ENCODE data around the gene NTNG2.

The NTNG2 gene

DNA sequence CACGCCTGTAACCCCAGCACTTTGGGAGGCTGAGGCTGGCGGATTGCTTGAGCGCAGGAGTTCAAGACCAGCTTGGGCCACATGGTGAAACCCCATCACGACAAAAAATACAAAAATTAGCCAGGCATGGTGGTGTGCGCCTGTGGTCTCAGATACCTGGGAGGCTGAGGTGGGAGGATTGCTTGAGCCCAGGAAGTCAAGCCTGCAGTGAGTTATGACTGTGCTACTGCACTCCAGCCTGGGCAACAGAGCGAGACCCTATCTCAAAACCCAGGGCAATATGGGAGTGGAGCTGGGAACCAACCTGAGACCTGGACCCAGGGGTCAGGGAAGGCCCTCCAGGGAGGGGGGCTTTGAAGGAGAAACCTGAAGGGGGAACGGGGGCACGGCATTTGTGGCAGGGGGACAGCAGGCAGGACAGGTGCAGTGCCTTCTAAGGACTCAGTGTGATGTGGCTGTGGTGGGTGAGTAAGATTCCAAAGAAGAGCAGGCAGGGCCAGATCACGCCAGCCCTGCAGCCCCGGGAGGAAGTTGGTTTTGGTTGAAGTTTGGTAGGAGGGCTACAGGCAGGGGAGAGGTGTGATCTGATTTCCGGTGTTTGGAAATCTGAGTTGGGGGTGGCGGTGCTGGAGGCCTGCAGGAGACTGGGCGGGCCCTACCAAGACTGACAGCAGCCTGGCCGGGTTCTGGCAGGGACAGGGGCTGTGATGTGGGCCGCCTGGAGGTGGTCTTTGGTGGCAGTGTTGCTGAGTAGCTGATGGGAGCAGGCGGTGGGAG is 46.2 kb downstream of the NTNG2 start:
- FAIRE-seq = no peak

DNA sequence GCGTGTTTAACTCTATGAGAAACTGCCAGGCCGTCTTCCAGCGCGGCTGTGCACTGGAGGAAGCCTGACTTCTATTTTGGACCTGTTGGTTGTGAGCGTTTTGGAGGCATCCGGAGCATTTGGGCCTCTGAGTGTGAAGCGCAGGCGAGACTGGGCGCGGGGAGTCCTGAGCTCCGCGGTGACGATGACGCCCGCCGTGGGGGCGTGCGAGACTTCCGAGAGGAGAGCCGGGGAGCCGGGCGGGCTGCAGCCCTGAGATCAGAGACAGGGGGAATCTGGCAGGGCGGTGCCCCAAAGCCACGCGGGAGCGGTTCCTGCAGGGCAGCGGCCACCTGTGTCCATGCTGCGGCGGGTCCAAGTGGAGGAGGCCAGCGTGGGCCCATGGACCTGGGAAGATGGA is 47.4 kb downstream of the NTNG2 start:
- no peak for FAIRE-seq

DNA sequence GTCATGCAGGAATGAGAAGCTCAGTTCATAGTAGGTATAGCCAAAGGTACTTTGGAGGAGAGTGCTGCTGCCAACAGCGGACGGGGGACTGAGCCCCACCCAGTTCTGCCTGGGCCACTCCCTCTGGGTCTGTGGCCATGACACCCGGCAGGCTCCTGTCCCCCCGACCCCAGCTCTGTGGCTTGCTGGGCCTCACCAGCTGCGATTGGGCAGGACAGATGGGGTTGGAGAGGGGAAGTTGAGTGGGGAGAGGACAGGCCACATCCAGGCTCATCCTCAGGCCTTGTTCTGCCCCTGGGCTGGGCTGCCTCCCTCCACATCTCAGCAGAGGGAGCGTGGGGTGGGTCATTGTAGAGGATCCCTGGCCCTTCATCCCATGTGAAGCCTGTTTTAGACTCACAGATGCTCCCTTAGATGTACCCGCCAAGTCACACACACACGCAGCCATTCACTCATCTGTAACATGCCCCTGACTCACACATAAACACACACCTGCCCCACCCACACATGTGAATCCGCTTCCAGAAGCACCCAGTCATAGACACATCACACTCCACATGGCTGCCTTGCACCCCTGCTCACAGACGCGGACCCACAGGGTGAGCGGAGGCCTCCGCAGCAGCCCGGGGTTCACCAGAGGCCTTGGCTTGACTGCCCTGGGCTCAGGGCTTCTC is 48.8 kb downstream of the NTNG2 start:
- FAIRE-seq = no peak

DNA sequence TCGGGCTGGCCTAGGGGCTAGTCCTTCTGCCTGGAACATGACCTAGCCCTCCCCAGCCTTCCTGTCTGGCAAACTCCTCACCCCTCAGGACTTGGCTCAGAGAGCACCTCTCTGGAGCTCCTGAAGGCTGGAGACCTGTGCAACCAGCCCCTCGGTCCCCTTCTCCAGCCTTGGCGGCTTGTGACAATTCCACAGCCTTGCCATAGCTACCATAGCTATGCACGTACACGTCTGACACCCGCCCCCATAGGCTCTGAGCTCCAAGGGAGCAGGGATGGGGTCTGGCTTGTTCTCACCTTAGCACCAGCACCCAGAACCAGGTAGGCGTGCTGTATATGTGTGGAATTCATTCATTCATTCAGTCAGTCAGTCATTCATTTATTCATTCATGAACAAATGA is 49.7 kb downstream of the NTNG2 start:
- FAIRE-seq = no peak

DNA sequence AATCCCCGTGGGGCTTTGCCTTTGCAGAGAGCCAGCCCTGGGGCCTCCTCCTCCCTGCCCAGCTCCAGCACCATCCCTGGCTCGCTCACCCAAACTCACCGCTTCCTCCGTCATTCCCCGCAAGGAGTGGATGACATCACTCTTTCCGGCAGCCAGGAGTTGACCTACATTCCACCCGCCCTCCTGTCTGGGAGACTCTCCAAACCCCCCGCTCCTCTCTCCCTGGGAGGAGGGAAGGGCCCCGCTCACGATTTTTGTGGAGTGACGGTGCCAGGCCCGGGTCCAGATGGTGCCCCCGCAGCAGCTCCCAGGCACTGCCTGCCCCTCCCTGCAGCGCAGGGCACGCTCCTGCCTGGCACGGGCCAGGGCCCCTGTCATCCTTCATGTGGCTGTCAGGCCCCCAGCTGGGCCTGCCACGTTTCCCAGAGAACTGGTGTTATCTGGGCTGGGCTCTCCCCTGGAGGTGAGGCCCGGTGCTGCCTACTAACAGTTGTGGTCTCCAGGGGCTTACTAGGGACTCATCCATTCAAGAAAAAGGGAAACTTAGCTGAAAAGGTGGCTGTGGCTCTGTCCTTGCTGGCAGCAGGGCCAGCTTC is 52.3 kb downstream of the NTNG2 start:
- peak; percentile 56 for FAIRE-seq

DNA sequence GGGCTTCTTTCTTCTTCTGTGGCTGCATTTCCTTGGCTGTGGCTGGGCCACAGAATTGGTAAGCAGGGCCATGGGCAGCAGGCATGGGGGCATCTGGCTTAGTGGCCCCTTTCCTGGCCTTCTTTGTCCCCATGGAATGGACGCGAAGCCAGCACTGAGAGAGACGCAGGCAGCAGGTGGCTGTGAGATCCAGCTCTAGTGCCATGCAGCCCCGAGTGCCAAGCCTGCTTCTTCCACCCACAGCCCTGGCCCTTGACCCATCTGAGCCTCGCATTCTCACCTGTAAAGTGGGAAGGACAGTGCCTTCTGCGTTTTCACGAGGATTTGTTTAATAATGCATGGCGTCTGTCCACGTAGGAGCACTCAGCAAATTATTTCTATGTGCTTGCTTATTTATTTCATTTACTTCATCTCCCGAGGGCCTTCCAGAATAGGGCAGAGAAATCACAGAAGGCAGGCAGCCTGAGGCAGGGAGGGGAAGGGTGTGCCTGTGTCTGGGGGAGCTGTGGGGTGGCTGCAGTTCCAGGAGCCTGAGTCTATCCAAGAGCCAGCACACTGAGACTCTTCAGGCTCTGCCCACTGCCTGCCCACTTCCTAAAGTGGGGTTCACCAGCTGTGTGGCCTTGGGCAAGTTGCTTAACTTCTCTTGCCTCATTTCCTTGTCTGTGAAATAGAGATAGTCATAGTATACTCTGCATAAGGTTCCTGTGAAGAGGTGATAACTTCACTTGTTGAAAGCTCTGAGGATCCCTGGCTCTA is 55.2 kb downstream of the NTNG2 start:
- no peak for FAIRE-seq

DNA sequence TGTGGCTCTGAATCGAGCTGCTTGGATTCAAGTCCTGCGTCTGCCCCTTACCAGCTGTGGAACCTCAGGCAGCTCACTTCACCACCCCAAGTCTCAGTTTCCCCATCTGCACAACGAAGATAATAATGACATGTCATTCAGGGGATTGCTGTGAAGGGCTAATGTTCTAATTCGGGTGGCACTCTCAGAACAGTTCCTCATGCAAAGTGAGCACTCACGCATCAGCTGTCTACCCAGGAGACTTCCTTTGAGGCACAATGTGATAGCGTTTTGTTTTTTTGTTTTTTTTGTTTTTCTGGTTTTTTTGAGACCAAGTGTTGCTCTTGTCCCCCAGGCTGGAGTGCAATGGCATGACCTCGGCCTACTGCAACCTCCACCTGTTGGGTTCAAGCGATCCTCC is 56.4 kb downstream of the NTNG2 start:
- FAIRE-seq = no peak

DNA sequence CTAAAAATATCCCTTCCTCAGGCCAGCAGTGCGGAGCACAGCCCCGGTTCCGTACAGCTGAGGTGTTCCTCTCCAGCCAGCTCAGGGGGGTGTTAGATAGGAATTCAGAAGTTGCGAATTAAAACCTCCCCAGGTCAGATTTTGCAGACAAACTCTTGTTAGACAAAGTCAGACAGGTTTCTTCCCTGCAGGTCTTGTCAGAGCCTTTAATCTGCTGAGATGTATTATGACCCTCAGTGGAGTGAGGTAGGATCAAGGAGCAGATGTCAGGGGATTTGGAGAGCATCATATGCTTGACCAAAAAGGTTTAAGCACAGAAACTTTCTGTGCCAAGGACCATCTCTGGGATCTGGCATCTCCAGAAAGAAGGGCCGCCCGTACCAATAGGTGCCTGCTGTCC is 60.1 kb downstream of the NTNG2 start:
- no peak for FAIRE-seq

DNA sequence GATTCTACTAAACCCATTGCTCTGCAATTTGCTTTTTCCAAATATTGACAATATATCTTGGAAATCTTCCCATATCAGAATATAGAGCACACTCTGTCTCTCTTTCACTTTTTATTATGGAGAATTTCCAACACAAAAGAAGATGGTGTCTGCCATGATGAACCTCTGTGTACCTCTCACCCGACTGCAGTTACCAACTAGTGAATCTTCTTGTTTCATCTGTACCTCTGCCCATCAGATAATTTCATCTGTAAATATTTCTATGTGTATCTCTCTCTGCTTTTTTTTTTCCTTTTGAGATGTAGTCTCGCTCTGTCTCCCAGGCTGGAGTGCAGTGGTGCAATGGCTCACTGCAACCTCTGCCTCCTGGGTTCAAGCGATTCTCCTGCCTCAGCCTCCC is 62.8 kb downstream of the NTNG2 start:
- no peak for FAIRE-seq

DNA sequence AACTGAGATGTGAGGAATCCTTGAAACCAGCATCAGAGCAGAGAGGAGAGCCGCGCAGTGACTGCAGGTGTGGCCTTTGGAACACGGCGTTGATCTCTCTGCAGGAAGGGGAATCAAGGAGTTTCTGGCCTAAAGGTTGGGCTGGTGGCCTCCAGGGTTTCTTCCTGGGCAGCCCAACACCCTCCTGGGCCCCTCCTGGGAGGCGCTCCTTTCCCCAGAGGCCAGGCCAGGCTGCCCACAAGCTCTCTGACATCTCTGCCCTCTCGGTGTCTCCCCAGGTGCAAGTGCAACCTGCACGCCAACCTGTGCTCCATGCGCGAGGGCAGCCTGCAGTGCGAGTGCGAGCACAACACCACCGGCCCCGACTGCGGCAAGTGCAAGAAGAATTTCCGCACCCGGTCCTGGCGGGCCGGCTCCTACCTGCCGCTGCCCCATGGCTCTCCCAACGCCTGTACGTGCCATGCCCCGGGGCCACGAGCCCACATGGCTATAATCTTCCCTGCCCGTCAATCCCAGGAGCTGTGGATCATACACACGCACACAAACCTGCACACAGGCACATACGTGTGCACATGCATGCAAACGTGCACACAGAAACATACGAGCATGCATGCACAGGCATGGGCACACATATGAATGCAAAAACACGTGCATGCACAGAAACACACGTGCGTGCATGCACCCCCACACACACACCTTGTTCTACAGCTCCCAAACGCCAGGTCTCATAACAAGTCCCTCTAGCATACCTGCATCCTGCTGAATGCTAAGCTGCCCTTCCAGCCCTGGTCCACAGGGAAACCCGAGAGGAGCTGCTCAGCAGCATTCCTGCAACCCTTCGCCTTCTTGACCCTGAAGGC is 64.9 kb downstream of the NTNG2 start:
- no peak for FAIRE-seq

DNA sequence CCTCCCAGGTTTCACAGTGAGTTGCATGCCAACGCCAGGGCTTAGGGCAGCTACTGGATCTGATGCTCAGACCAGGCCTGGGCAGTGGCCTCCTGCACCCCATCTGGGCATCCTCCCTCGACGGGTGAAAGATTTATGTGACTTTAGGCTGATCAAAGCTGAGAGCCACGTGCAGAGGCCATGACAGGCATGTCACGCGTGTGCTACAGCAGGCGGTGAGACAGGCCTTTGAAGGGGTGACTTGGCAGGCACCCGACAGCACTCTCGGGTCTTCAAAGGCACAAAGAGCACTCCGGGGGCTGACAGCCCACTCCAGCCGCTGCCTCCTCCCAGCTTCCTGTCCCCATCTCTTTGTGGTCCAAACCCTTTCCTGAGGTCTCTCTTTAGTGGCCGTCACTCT is 66.2 kb downstream of the NTNG2 start:
- FAIRE-seq = no peak

DNA sequence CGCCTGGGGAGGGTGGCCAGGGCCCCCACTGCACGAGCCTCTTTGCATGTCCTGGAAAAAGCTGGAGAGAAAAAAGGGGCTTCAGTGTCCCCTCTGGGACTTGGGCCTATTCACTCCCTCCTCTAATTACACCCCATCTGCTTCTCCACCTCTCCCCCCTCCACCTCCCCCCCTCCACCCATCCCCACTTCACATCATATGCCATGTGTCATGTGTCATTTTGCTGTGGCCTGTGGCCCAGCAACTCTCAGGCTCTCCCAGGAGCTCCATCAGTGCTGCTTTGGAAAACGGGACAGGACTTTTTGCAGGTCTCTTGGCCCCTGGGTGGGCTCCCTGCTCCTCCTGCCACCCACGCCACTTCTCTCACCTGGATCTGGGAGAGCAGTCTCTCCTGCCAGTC is 68.7 kb downstream of the NTNG2 start:
- no peak for FAIRE-seq

DNA sequence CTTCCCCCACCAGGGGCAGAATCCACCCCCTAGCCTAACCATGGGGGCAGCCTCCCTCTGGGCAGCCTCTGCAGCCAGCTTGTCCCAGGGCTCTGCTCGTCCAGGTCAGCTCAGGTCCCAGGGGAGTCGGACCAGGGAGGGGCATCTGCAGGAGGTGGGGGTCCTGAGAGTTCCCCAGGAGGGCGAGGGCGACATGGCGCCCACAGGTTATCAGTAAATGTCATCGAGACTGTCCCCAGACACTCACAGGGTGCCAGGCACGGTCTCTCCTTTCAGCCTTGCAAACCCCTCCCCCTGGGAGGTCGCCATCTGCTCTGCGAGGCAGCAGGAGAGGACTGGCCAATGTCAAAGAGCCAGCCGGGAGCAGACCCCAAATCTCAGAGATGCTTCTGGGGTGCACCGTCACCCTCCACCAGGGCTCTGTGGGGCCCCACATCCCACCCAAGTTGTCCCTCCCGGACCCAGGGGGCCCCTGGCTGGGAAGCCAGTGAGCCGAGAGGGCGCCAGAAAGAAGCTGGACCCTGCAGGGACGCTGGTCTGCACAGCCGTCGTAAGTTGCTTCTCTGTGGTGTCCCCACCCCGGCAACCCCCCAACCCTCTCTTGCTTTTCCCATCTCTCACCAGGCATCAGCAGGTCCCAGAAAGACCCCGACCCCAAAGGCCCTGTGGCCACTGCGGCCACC is 69.3 kb downstream of the NTNG2 start:
- no peak for FAIRE-seq

DNA sequence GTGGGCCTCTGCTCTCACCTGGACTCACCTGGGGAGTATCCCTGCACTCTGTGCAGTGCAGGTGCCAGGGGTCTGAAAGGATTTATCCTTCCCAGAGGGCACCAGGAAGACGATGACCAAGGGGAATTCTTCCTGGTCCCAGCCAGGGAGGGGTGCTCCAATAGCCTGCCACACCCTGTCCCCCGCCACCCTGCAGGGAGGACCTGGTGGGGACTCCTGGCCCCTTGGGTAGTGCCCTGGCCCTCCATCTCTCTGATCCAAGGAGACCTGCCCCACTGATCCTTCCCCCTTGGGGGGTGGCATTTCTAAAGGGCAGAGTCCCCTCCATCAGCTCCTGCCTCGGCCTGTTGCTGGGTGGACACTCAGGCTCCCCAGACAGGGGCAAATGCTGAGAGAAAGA is 70.7 kb downstream of the NTNG2 start:
- FAIRE-seq = no peak

DNA sequence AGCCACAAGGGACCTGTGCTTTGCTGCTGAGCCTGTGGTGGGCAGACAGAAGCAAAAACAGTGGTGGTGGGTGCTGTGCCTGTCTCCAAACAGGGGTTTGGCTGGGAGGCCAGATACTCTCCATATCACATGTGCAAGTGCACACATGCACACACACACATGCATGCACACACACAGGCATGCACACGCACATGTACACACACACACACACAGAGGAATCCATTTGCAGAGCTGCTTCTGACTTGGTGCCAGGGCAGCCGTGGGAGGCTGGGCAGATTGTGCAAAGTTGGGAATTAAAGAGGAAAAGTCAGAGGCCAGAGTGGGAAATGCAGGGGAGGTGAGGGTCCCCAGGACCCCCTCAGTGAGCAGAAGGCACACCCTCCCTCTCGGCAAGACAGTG is 71.3 kb downstream of the NTNG2 start:
- FAIRE-seq = no peak

DNA sequence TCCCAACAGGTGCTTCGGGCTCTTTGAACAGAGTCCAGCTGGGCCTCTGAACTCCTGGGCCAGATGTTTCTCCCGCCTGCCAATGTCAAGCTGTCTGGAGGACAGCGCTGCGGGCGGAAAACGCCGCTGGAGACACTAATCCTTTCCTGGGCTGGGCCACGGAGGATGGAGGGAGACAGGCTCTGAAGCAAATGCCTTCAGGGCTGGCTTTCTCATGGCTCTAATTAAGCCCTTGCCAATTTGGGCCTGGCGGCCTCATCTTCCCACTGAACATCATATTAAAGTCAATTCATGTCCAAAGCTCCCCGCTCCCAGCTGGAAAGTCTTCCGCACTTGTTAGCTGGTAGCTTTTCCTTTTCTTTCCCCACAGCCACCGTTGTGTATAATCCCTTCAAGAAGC is 72.7 kb downstream of the NTNG2 start:
- no peak for FAIRE-seq

DNA sequence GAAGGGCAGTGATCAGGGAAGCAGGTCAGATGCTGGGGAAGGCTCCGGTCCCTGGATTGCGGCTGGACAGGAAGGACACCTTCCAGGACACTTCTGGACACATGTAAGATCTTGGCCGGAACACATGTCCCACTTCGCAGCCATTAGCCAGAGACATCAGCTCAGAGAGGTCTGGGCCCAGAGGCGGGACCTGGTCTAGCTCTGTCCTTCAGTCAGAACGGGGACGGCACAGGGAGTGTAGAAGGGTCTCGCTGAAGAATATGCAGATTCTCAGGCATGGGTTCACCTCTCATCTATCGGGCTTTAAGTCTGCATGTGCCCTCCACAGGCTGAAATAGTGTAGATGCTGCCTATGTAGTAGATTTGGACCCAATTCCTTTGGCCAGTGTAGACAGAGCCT is 73.3 kb downstream of the NTNG2 start:
- FAIRE-seq = no peak

DNA sequence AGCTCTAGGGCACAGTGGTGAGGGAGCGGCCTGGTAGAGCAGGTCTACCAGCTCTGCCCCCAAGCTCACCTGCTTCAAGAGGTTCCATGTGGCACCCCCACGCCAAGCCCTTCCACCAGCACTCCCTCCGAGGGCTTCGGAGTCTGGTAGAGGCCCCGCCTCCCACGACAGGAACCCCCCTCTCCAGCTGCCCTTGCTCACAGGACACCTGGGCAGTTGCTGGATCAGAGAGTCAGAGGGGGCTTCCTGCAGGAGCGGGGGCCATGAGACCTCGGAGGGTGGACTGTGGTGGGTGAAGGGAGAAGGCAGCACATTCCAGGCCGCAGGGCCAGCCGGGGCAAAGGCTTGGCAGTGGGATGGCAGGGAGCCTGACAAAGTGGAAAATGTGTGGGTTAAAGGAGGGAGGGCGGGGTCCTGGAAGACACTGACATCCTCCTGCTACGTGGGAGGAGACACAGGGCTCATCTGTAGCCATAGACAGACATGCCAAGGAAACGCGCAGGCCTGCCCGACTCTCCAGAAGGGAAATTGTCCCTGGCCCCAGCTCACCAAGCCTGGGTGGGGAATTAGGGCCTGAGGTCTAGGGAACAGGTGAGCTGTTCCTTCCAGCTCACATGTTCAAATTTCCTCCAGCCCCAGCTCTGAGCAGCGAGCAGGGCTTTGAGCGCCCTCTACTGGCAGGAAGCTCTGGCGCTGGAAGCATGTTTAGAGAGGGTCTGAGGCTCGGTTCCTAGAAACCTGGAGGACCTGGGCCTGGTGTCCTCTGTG is 74.2 kb downstream of the NTNG2 start:
- FAIRE-seq = no peak

DNA sequence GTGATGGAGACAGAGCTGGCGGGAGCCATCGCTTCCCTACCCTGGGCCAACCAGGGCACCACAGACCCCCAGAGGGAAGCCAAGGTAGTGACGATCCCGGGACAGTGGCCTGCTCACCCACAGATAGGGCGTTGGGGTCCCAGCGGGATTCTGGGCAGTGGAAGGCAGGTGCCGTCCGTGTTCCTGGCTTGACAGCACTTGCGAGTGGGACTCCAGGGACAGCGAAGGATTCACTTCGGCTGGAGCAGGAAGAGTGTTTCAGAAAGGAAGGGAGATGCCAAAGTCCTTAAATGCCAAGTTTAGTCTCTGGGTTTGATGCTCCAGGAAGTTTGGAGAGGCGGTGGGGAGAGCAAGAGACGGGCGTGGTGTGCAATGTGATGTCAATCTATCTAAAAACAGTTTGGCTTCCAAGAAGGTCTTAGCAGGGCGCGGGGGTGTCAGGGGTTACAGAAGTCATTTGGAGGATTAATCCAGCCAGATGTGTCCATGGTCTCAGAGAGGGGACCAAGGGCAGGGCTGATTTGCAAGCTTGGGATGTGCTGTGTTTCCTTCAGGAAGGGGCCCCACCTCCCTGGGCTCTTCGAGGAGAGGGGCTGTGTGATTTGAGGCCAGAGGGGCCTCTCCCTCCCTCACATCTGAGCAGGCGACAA is 74.9 kb downstream of the NTNG2 start:
- no peak for FAIRE-seq

DNA sequence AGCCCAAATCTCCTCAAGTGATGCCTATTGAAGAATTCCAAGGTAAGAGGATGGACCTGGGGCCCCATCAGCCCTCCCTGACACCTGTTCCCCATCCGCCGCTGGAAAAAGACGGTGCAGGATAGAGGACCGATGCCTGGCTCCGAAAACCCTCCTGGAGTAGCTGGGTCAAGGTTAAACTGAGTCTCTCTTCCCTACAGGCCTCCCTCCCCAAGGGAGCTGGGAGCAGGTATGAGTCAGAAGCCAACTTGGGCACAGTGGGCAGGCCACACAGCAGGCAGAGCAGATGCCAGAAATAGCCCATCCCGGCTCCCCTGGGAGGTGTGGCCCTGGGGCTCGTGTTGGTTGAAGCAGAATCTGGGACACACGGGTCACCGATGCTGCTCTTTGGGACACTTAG is 75.6 kb downstream of the NTNG2 start:
- FAIRE-seq = no peak
